PC-9 (cell line): ENCODE measurements around the gene CTNNBL1. TPM values are rescaled to one million over a fixed set of nuclear protein-coding genes. Genes with fewer than 3 reads are reported as not detected.

ENCODE experiments used
- BruUV-seq: library from RNA; stranded (reverse); fragments of 400-500 nt; replicated peaks from 2 replicates; lab custom pipeline; 2021; lab: Mats Ljungman, UMichigan
- CTCF ChIA-PET: fragments of 300-600 bp; sonication (Branson Sonifier 250); formaldehyde crosslinking; loops from one replicate; lab custom pipeline; 2022; ENCODE audit warnings: antibody characterized with exemption; lab: Charles Lee
- POLR2A ChIA-PET: fragments of 300-600 bp; sonication (Branson Sonifier 250); formaldehyde crosslinking; loops from one replicate; lab custom pipeline; 2022; ENCODE audit warnings: antibody characterized with exemption; ENCODE audit not compliant: unreplicated experiment; lab: Charles Lee
- DNase-seq, 2 experiments: peaks; one replicate each; pipeline versions ENCODE4 v3.0.0 to v3.0.0-alpha.2; 2015 to 2022; ENCODE audit warnings: mixed read lengths in 1 of 2
- H2AFZ ChIP-seq: fragments of 200-600 bp; sonication (generic); 2 replicates; pipeline ENCODE4 v1.8.1; 2017; ENCODE audit warnings: antibody characterized with exemption
- H3F3A ChIP-seq: fragments of 200-600 bp; sonication (generic); 2 replicates; pipeline ENCODE4 v1.8.1; 2017; ENCODE audit warnings: antibody characterized with exemption, mild to moderate bottlenecking, low read depth; ENCODE audit not compliant: insufficient read depth
- H3K27ac ChIP-seq: fragments of 200-600 bp; sonication (generic); 2 replicates; pipeline ENCODE4 v1.6.1; 2016; ENCODE audit warnings: mixed run types
- H3K27me3 ChIP-seq: fragments of 200-600 bp; sonication (generic); 2 replicates; pipeline ENCODE4 v1.6.1; 2016; ENCODE audit warnings: low read depth, mixed run types; ENCODE audit not compliant: insufficient read depth
- H3K36me3 ChIP-seq: fragments of 200-600 bp; sonication (generic); 2 replicates; pipeline ENCODE4 v1.6.1; 2016; ENCODE audit warnings: low read depth, mixed run types
- H3K4me1 ChIP-seq: fragments of 200-600 bp; sonication (generic); replicated peaks from 2 replicates; pipeline ENCODE4 v1.6.1; 2016; ENCODE audit warnings: mixed run types; ENCODE audit not compliant: insufficient read depth
- H3K4me2 ChIP-seq: fragments of 200-600 bp; sonication (generic); 2 replicates; pipeline ENCODE4 v1.6.1; 2017; ENCODE audit warnings: mixed run types
- H3K4me3 ChIP-seq: fragments of 200-600 bp; sonication (generic); 2 replicates; pipeline ENCODE4 v1.6.1; 2016; ENCODE audit warnings: mixed run types
- H3K79me2 ChIP-seq: fragments of 200-600 bp; sonication (generic); 2 replicates; pipeline ENCODE4 v1.6.1; 2017; ENCODE audit warnings: low read depth, mixed run types
- H3K9me2 ChIP-seq: fragments of 200-600 bp; sonication (generic); 2 replicates; pipeline ENCODE4 v1.8.1; 2017; ENCODE audit warnings: mild to moderate bottlenecking; ENCODE audit not compliant: insufficient read depth
- H3K9me3 ChIP-seq: fragments of 200-600 bp; sonication (generic); 2 replicates; pipeline ENCODE4 v1.8.1; 2016; ENCODE audit warnings: low read depth; ENCODE audit not compliant: insufficient read depth
- H4K20me1 ChIP-seq: fragments of 200-600 bp; sonication (generic); 2 replicates; pipeline ENCODE4 v1.8.1; 2017; ENCODE audit not compliant: insufficient read depth
- CTCF ChIP-seq: fragments of 200-600 bp; sonication (generic); conservative IDR thresholded peaks from 2 replicates; pipeline ENCODE4 v1.6.1; 2017; ENCODE audit warnings: mixed run types, antibody characterized with exemption, mild to moderate bottlenecking, moderate library complexity
- EZH2 ChIP-seq: fragments of 200-600 bp; sonication (generic); IDR thresholded peaks from 2 replicates; pipeline ENCODE4 v1.8.0; 2017; ENCODE audit warnings: antibody characterized with exemption, low read depth
- intact Hi-C: fragments of 100-400 bp; cut with micrococcal nuclease; formaldehyde crosslinking; loops from one replicate; pipeline ENCODE4 v1.10.0; 2022; ENCODE audit not compliant: unreplicated experiment
- total RNA-seq: library from RNA; stranded (reverse); gene quantifications from 2 replicates; pipeline ENCODE4 v1.2.3, GENCODE V29; 2021

The CTNNBL1 gene
- total RNA-seq, 1 experiment from 2014 or later: 83.5 TPM

DNA sequence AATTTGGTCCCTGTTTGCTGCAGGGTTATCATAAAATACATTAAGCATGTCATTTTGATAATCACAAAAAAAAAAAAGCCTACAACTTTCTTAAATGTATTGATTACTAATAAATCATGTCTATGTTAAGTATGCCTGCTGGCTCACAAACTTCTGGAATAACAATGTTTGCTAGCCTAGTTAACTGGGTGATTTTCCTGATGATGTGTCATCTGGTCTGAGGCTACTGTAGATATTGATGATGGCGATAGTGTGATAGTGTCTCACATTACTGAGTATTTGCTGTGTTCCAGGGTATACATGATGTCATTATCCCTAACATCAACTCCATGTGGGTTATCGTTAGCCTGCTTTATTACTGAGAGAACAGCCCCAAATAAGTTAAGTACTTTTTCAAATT is 122.9 kb downstream of the CTNNBL1 start:
- no peak for TF ChIP-seq CTCF
- TF ChIP-seq EZH2: no peak
- intact Hi-C loops: no loop called here
- ChIA-PET CTCF (no interaction called here), POLR2A (no interaction called here)
- no TSS peak for BruUV-seq
- Histone ChIP-seq H3K27ac (no peak overlapping the region), H3K36me3 (no peaks in the 10 kb centered on the region), H3K4me1 (no peaks in the 10 kb centered on the region), H3K79me2 (no peaks in the 10 kb centered on the region), H3F3A (no peaks in the 10 kb centered on the region), H3K27me3 (no peaks in the 10 kb centered on the region), H3K9me2 (0 out of 2 replicates have a peak, but pooled peaks cover 3% of the 10 kb centered on the region), H3K4me2 (no peak overlapping the region), H4K20me1 (peaks cover under 1% of the 10 kb centered on the region; the same call in 1 of the 2 replicates), H2AFZ (no peak overlapping the region), H3K9me3 (no peaks in the 10 kb centered on the region), H3K4me3 (no peak overlapping the region)
- no peak for DNase-seq

DNA sequence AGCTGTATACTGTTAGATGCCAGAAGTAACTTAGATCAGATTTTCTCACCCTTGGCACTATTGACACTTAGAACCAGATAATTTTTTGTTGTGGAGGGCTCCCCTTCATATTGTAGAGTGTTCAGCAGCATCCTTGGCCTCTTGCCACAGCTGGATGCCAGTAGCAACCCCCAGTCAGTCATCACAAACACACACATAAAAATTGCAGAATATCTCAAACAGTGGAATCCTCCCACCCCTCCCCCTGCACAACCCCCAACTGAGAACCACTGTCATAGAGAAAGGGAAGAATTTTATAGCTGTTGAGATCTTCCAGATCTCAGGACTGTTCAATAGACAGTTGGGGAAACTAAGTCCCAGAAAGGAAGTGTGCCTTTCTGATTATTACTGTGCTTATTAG is 127.9 kb downstream of the CTNNBL1 start:
- Histone ChIP-seq H3K27ac (no peak overlapping the region), H4K20me1 (no peaks in the 10 kb centered on the region; the same call in 1 of the 2 replicates), H3K4me3 (no peak overlapping the region), H3K27me3 (no peaks in the 10 kb centered on the region), H3K79me2 (no peaks in the 10 kb centered on the region), H2AFZ (no peak overlapping the region), H3K9me2 (0 out of 2 replicates have a peak, but pooled peaks cover 3% of the 10 kb centered on the region), H3F3A (no peaks in the 10 kb centered on the region), H3K4me2 (no peak overlapping the region), H3K4me1 (no peaks in the 10 kb centered on the region), H3K9me3 (no peaks in the 10 kb centered on the region), H3K36me3 (no peaks in the 10 kb centered on the region)
- no peak for TF ChIP-seq CTCF
- no peak for TF ChIP-seq EZH2
- BruUV-seq: no TSS peak
- ChIA-PET POLR2A (no interaction called here), CTCF (no interaction called here)
- DNase-seq: no peak
- intact Hi-C loops: no loop called here

GRCh38 chr20:37822141-37822601 is 128.3 kb downstream of the CTNNBL1 start:
- intact Hi-C loops: no loop called here
- POLR2A ChIA-PET: no interaction called here
- Histone ChIP-seq H4K20me1 (no peaks in the 10 kb centered on the region; the same call in 1 of the 2 replicates), H3K79me2 (no peaks in the 10 kb centered on the region), H3F3A (no peaks in the 10 kb centered on the region), H3K36me3 (no peaks in the 10 kb centered on the region), H3K9me3 (no peaks in the 10 kb centered on the region), H2AFZ (no peak overlapping the region), H3K4me1 (no peaks in the 10 kb centered on the region), H3K27ac (no peak overlapping the region), H3K27me3 (no peaks in the 10 kb centered on the region), H3K4me3 (no peak overlapping the region), H3K9me2 (0 out of 2 replicates have a peak, but pooled peaks cover 3% of the 10 kb centered on the region), H3K4me2 (no peak overlapping the region)
- no TSS peak for BruUV-seq
- CTCF ChIA-PET: no interaction called here
- TF ChIP-seq EZH2 (no peak), CTCF (no peak)
- DNase-seq: no peak
